Stimulated activated CD8-positive, alpha-beta memory T cell treated with anti-CD3 and anti-CD28 coated beads, Interleukin-4, amount 100 ng/mL, for 24 hours (primary cell): ENCODE measurements around the gene GOLGA6L7.
"Not testable (repeated sequence)": the region's sequence is repeated elsewhere in the genome, so short reads cannot be mapped to it uniquely, and the experiment has no call there.

Experiments
- DNase-seq: peaks from one replicate; pipeline ENCODE4 v3.0.0-alpha.2; 2020; ENCODE audit warnings: low read depth

Gene GOLGA6L7

GRCh38 chr15:28843520-28843919 lies 4.9 kb downstream of the GOLGA6L7 start:
- DNase-seq: not testable (repeated sequence)

GRCh38 chr15:28842210-28842609 lies 6.2 kb downstream of the GOLGA6L7 start:
- DNase-seq: not testable (repeated sequence)

GRCh38 chr15:28840285-28840684 lies 8.2 kb downstream of the GOLGA6L7 start:
- DNase-seq: not testable (repeated sequence)

GRCh38 chr15:28834957-28835585 lies 13.4 kb downstream of the GOLGA6L7 start:
- DNase-seq: not testable (repeated sequence)

GRCh38 chr15:28831897-28832587 lies 16.4 kb downstream of the GOLGA6L7 start:
- DNase-seq: peak; percentile 51

GRCh38 chr15:28821420-28821819 lies 27.0 kb downstream of the GOLGA6L7 start:
- DNase-seq: not testable (repeated sequence)

- DNase-seq: not testable (repeated sequence)
These were observed 28.5 kb downstream of the GOLGA6L7 start for GRCh38 chr15:28819930-28820295.

- not testable (repeated sequence) for DNase-seq
These were observed 29.2 kb downstream of the GOLGA6L7 start for GRCh38 chr15:28819019-28819929.

GRCh38 chr15:28818168-28818567 lies 30.3 kb downstream of the GOLGA6L7 start:
- not testable (repeated sequence) for DNase-seq

- DNase-seq: not testable (repeated sequence)
These were observed 34.4 kb downstream of the GOLGA6L7 start for GRCh38 chr15:28814059-28814458.

GRCh38 chr15:28813392-28813791 lies 35.1 kb downstream of the GOLGA6L7 start:
- not testable (repeated sequence) for DNase-seq

- not testable (repeated sequence) for DNase-seq
These were observed 36.4 kb downstream of the GOLGA6L7 start for GRCh38 chr15:28811852-28812550.

GRCh38 chr15:28810444-28810843 lies 38.0 kb downstream of the GOLGA6L7 start:
- DNase-seq: not testable (repeated sequence)

- not testable (repeated sequence) for DNase-seq
These were observed 40.3 kb downstream of the GOLGA6L7 start for GRCh38 chr15:28808136-28808535.

GRCh38 chr15:28800366-28800765 lies 48.1 kb downstream of the GOLGA6L7 start:
- DNase-seq: not testable (repeated sequence)

GRCh38 chr15:28798234-28798633 lies 50.2 kb downstream of the GOLGA6L7 start:
- not testable (repeated sequence) for DNase-seq

GRCh38 chr15:28794231-28794630 lies 54.2 kb downstream of the GOLGA6L7 start:
- DNase-seq: not testable (repeated sequence)
